HG03575 (cell line): ENCODE results near the gene ACOT11.
"Not testable (repeated sequence)": the region's sequence is repeated elsewhere in the genome, so short reads cannot be mapped to it uniquely, and the experiment has no call there.

Source experiments
- ATAC-seq: cut with Tn5 transposase; IDR thresholded peaks from one replicate; pipeline ENCODE4 v1.9.1; 2021; ENCODE audit not compliant: unreplicated experiment, insufficient number of reproducible peaks, low FRiP score; ENCODE audit errors: extremely low read depth

The ACOT11 gene

GRCh38 chr1:54547601-54548388, at the start of gene ACOT11:
Gene ACOT11 (plus strand): TSS chr1:54548228. CDS start chr1:54548310, 82 bp downstream.
- ATAC-seq = no peak

- no peak for ATAC-seq
These were observed 49.5 kb upstream of the ACOT11 start for GRCh38 chr1:54498383-54499096.

GRCh38 chr1:54499097-54499359, 49.0 kb upstream of the ACOT11 start:
- ATAC-seq = no peak

- ATAC-seq = no peak
These were observed 48.5 kb upstream of the ACOT11 start for GRCh38 chr1:54499360-54500106.

GRCh38 chr1:54500107-54500431, 48.0 kb upstream of the ACOT11 start:
- ATAC-seq = no peak

- no peak for ATAC-seq
These were observed 46.2 kb upstream of the ACOT11 start for GRCh38 chr1:54501849-54502248.

GRCh38 chr1:54502342-54502741, 45.7 kb upstream of the ACOT11 start:
- ATAC-seq = no peak

- ATAC-seq = no peak
These were observed 41.4 kb upstream of the ACOT11 start for GRCh38 chr1:54506594-54506993.

- ATAC-seq = no peak
These were observed 40.8 kb upstream of the ACOT11 start for GRCh38 chr1:54507033-54507870.

GRCh38 chr1:54510715-54511270, 37.2 kb upstream of the ACOT11 start:
- no peak for ATAC-seq

- ATAC-seq = not testable (repeated sequence)
These were observed 34.0 kb upstream of the ACOT11 start for GRCh38 chr1:54513921-54514580.

GRCh38 chr1:54516249-54516920, 31.6 kb upstream of the ACOT11 start:
- no peak for ATAC-seq

- no peak for ATAC-seq
These were observed 30.5 kb upstream of the ACOT11 start for GRCh38 chr1:54517496-54517895.

GRCh38 chr1:54518489-54518888, 29.5 kb upstream of the ACOT11 start:
- no peak for ATAC-seq

- no peak for ATAC-seq
These were observed 28.3 kb upstream of the ACOT11 start for GRCh38 chr1:54519709-54520108.

- no peak for ATAC-seq
These were observed 27.3 kb upstream of the ACOT11 start for GRCh38 chr1:54520631-54521321.

GRCh38 chr1:54526565-54526964, 21.5 kb upstream of the ACOT11 start:
- ATAC-seq = not testable (repeated sequence)
